Stimulated activated CD8-positive, alpha-beta memory T cell treated with anti-CD3 and anti-CD28 coated beads, Interleukin-12 subunit alpha, Interleukin-12 subunit beta, amount 100 ng/mL, for 24 hours (primary cell): Measurements from ENCODE around the gene SDK1.

ENCODE experiments used
- DNase-seq: peaks from one replicate; pipeline ENCODE4 v3.0.0-alpha.2; 2020; ENCODE audit errors: extremely low read depth

Gene SDK1

DNA sequence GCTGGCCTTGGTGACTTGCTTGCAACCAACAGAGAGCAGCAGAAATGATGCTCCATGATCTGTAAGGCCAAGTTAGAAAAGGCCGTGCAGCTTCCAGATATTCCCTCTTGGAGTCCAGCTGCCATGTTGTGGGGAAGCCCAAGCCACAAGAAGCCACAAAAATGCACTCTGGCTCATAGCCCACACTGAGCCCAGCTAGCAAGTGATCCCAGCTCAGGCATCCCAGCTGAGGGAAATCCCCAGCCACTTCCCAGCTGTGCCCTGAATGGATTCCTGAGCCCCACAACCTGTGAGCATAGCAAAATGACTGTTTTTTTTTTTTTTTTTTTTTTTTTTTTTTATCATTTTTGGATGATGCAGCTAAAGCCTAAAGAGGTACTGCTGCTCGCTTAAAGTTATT is 11.1 kb upstream of the SDK1 start:
- no peak for DNase-seq

- no peak for DNase-seq
Measured at GRCh38 chr7:3292694-3293093, 8.4 kb upstream of the SDK1 start.

- no peak for DNase-seq
Measured at GRCh38 chr7:3294432-3295100, 6.5 kb upstream of the SDK1 start.

- DNase-seq: no peak
Measured at GRCh38 chr7:3297105-3297819, 3.8 kb upstream of the SDK1 start.

- DNase-seq: no peak
Measured at GRCh38 chr7:3300221-3300650, 816 bp upstream of the SDK1 start.

DNA sequence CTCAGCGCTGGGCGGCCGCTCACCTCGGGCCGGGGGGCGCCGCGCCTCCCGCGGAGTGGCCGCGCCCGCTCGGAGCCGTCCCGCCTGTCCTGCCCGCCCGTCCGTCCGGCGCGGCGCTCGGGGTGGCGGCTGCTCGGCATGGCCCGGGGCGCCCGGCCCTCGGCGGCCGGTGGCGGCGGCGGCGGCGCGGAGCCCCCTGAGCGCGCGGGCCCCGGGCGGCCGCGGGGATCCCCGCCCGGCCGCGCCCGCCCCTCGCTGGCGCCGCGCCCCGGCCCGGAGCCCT is 338 bp downstream of the SDK1 start:
- DNase-seq: no peak

DNA sequence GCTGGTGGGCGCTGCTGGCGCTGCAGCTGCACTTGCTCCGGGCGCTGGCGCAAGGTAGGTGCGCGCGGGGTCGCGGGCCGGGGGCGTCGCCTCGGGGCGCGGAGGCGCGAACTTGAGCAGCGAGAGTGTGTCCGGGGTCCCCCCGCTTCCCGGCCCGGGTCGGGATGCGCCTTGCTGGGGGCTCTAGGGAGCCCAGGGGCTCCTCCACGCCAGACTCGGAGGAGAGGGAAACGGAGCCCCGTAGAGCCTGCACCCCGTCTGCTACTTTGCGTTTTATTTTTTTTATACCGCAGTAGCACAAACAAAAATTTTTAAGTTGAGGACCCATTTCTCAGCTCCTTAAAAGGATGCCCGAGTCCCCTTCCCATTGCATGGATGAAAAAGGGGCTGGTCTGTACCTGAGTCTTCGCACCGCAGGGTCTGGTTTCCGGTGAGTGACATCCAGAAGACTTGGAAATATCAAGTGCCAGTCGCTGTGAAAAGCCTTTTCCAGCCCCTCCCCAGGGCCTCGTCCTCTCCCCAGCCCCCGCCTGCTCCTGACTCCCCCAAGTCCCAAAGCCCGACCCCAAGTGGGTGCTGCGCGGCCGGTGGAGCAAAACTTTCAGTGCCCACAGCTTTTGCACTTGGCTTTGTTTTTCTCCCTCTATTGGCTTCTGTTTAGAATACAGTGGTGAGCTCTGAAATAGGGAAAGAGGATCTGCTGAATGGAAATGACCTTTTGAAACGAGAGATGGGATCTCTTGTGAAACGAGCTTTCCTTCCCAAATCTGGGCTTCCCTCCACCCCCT is 973 bp downstream of the SDK1 start:
- no peak for DNase-seq

DNA sequence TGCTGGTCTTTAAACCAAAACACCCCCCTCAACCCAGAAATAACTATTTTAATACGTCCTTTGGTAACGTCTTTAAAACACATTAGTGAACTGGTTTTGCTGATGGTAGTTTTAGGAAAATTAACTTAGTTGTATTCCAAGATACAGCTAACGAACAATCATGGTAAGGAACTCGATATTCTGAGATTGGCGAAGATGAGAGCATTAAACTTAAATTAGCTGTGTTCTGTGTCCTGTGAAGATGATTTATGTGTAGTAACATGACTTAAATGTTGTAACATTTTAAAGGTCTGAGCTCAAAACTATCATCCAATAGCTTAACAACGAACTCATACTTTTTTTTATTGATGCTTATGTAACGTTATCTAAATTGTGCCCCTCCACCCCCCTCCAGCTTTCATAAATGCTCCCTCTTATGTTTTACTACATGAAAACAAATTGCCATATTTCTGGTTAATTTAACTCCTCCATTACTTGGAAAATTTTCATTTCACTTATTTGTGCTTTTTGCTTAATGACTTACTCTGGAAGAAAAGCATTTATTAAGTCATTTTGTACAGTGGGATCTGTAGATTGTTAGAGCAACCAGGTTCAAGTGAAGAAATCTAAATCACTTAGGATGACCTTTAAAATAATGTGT is 1.7 kb downstream of the SDK1 start:
- DNase-seq: no peak

- no peak for DNase-seq
Measured at GRCh38 chr7:3304131-3304530, 3.1 kb downstream of the SDK1 start.

DNA sequence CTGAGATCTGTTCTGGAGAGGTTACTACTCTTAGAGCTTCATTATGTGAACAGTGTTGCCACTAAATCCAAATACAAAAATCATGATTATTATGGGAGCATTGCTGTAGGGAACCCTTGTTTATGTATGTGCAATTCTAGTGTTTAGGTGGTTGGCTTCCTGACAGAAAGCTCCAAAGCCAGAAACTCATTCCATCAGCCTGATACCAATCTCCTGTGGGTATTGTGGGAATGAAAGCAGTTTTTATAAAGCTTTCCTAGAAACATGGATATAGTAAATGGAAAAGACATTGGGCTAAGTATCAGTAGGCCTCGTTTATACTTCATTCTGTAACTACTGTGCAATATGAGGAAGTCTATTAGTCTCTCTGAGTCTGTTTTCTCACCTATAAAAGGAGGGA is 6.4 kb downstream of the SDK1 start:
- no peak for DNase-seq

DNA sequence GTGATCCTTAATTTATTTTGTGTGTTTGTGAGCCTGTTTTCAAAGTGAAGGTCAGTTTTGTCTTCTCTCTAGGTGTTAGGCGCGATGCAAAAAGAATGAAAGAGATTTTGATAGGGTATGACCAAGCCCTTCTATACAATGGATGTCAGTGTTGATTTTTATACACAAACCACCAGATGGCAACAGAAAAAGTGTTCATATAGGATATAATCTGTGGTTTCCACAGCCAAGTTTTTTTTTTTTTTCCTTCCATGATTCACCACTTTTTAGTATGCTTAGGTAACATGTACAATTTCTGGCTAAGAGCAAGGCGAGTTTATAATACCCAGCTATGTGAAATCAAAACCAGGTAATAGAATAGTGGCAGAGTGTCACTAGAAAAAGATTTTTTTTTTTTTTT is 8.1 kb downstream of the SDK1 start:
- no peak for DNase-seq

GRCh38 chr7:3309956-3310355 is 8.9 kb downstream of the SDK1 start:
- no peak for DNase-seq

DNA sequence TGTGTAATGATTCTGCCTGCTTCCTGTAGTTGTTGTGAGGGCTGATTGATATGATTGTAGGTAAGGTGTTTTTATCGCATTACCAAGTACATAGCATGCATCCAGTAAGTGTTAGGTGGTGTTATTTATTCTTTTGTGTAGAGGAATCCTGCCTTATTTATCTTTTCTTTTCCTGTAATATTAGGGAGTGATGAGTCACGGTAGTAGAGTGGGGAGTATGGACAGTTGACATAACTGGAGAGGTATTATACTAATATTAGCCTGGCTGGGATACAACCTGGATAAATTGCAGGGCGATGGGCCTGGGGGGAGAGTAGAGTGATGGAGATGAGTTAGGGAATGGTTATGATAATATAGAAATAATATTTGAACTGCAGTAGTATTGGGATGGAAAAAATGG is 9.8 kb downstream of the SDK1 start:
- no peak for DNase-seq

DNA sequence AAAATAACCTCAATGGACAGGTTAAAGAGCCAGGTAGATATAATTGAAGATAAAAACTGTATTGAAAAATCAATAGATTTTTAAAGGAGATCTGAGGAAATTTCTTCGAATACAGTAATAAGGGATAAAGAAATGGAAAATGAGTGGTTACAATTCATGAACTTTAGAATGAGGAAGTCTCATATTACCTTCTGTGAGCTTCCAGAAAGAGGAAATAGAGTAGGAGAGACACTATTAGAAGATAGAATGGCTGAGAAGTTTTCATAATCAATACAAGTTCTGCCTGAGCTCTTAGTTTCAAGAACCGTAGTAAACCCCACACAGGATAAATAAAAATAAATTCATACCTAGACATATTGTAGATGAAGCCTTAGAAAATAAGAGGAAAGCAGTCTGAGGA is 11.5 kb downstream of the SDK1 start:
- DNase-seq: no peak

GRCh38 chr7:3318874-3319273 is 17.8 kb downstream of the SDK1 start:
- no peak for DNase-seq

DNA sequence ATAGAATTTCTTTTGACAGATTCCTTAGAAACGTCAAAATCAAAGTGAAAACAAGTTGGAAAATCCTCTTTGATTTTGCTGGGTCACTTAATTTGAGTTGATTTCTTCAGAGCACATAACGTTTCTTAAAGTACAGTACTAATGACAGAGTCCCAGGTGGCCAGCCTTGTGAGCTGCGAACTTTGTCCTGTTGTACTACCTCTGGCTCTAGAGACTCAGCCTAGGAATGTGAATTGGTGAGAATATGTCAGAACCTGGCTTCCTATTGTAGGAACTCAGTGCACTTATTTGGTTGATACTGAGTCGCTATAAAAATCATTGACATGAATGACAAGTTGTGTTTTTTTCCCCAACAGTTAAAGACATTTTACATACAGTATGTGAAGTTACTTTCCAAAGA is 20.2 kb downstream of the SDK1 start:
- no peak for DNase-seq

- no peak for DNase-seq
Measured at GRCh38 chr7:3321745-3322144, 20.7 kb downstream of the SDK1 start.

- no peak for DNase-seq
Measured at GRCh38 chr7:3326246-3326645, 25.2 kb downstream of the SDK1 start.

DNA sequence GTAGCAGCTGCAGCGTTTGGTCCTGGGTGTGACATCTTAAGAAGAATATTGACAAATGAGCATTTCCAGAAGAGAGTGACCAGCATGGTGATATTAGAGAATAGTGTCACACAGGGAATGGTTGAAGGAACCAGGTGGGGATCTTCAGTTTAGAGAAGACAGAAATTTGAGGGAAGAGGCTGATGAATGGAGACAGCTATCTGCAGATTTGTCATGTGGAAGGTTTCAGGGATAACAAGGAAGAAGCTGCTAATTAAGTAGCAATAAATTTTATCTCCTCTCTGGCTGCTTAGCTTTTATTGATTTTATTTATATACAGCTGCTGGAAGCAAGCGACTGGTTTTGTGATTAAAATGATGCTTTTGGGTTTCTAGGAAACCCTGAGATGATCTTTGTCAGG is 26.0 kb downstream of the SDK1 start:
- no peak for DNase-seq

DNA sequence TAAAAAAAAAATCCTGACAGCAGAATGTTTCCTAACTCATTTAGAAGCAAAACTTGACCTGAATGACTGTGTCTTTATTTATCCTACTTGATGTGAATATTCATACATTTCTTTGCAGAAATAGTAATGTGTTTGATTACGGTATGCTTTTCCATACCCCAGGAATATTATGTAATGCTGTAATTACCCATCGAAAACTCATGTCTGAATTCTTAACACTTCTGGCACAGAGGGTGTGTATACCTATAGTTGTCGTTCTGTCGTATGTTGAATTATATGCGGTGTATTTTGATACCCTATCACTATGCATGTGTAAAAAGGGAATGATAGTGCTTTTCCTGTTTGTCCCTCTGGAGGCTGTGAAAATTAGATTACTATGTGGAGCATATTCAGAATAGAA is 26.6 kb downstream of the SDK1 start:
- DNase-seq: no peak

- no peak for DNase-seq
Measured at GRCh38 chr7:3332308-3332707, 31.3 kb downstream of the SDK1 start.

- DNase-seq: no peak
Measured at GRCh38 chr7:3333861-3334260, 32.8 kb downstream of the SDK1 start.
